ENCODE measurements around the gene CCNYL1. TPM values are rescaled to one million over a fixed set of nuclear protein-coding genes. Genes with fewer than 3 reads are reported as not detected.

Gene CCNYL1
- polyA plus RNA-seq, 1 donor from 2014 or later: 14.7 TPM

- Histone ChIP-seq H4K20me1 (ENCODE audit: insufficient read depth) (no peaks in the 10 kb centered on the region), H3F3A (ENCODE audit: insufficient read depth, low read length, poor library complexity, severe bottlenecking) (no peaks in the 10 kb centered on the region), H3K4me2 (ENCODE audit: low read length) (no peak overlapping the region), H3K4me3 (ENCODE audit: low read length) (no peak overlapping the region), H3K9me2 (ENCODE audit: insufficient read depth, low read length) (no peaks in the 10 kb centered on the region), H3K9ac (ENCODE audit: low read length) (no peak overlapping the region), H3K27ac (ENCODE audit: low read length) (no peak overlapping the region), H3K9me3 (ENCODE audit: low read length) (no peaks in the 10 kb centered on the region), H3K79me2 (replicated peaks; ENCODE audit: insufficient read depth, low read length) (peaks cover 9% of the 10 kb centered on the region), H2AFZ (ENCODE audit: low read depth, low read length) (no peak overlapping the region), H3K36me3 (ENCODE audit: insufficient read depth, low read length) (no peaks in the 10 kb centered on the region), H3K27me3 (ENCODE audit: insufficient read depth, low read depth, low read length) (peaks cover 18% of the 10 kb centered on the region)
- TF ChIP-seq EZH2 (IDR thresholded peaks at IDR 0.05; ENCODE audit: borderline replicate concordance, insufficient read depth, low read length, poor library complexity, severe bottlenecking) (no peak), RAD21 (conservative IDR thresholded peaks at IDR 0.05) (no peak), REST (IDR thresholded peaks at IDR 0.05; ENCODE audit: borderline replicate concordance) (no peak), TAF1 (IDR thresholded peaks at IDR 0.05; ENCODE audit: low read depth) (no peak)
Measured at GRCh38 chr2:207772081-207772843, 60.8 kb downstream of the CCNYL1 start.

- TF ChIP-seq EZH2 (IDR thresholded peaks at IDR 0.05; ENCODE audit: borderline replicate concordance, insufficient read depth, low read length, poor library complexity, severe bottlenecking) (no peak), REST (IDR thresholded peaks at IDR 0.05; ENCODE audit: borderline replicate concordance) (no peak), POLR2AphosphoS5 (IDR thresholded peaks at IDR 0.05) (no peak), MXI1 (conservative IDR thresholded peaks at IDR 0.05; ENCODE audit: poor library complexity, severe bottlenecking) (no peak), TAF1 (IDR thresholded peaks at IDR 0.05; ENCODE audit: low read depth) (no peak), EP300 (conservative IDR thresholded peaks at IDR 0.05; ENCODE audit: poor library complexity, severe bottlenecking) (no peak), CTCF (IDR thresholded peaks at IDR 0.05; ENCODE audit: poor library complexity, severe bottlenecking) (no peak), RAD21 (conservative IDR thresholded peaks at IDR 0.05) (no peak)
- Histone ChIP-seq H4K20me1 (ENCODE audit: insufficient read depth) (no peaks in the 10 kb centered on the region), H3K9me2 (ENCODE audit: insufficient read depth, low read length) (no peaks in the 10 kb centered on the region), H3F3A (ENCODE audit: insufficient read depth, low read length, poor library complexity, severe bottlenecking) (no peaks in the 10 kb centered on the region), H2AFZ (ENCODE audit: low read depth, low read length) (no peak overlapping the region), H3K36me3 (ENCODE audit: insufficient read depth, low read length) (no peaks in the 10 kb centered on the region), H3K9ac (ENCODE audit: low read length) (no peak overlapping the region), H3K27ac (ENCODE audit: low read length) (no peak overlapping the region), H3K4me3 (ENCODE audit: low read length) (no peak overlapping the region), H3K4me2 (ENCODE audit: low read length) (no peak overlapping the region), H3K27me3 (ENCODE audit: insufficient read depth, low read depth, low read length) (peaks cover 14% of the 10 kb centered on the region), H3K9me3 (ENCODE audit: low read length) (no peaks in the 10 kb centered on the region), H3K79me2 (replicated peaks; ENCODE audit: insufficient read depth, low read length) (peaks cover 4% of the 10 kb centered on the region)
Measured at GRCh38 chr2:207772844-207773205, 61.4 kb downstream of the CCNYL1 start.

All from neural cell (in vitro differentiated cells).